ENCODE results near the gene MED27.

The MED27 gene

DNA sequence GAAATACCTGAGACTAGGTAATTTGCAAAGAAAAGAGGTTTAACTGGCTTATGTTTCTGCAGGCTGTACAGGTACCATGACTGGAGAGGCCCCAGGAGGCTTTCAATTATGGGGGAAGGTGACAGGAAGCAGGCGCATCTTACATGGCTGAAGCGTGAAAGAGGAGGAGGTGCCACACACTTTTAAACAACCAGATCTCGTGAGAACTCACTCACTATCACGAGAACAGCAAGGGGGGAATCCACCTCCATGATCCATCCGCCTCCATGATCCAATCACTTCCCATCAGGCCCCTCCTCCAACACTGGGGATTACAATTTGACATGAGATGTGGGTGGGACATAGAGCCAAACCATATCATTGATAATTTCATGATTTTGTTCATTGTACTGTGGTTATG lies 2.5 kb upstream of the MED27 start:
- no peak for TF ChIP-seq Cebpa-rat (IDR thresholded peaks at IDR 0.05)
- H3K4me1 ChIP-seq, result peaks cover 18 to 25% (median 23%) of the 10 kb centered on the region in 10 experiments
- H3K36me3 ChIP-seq, result peaks cover 0 to 10% (median 4%) of the 10 kb centered on the region in 11 experiments; a peak in 17 of 22 replicates

DNA sequence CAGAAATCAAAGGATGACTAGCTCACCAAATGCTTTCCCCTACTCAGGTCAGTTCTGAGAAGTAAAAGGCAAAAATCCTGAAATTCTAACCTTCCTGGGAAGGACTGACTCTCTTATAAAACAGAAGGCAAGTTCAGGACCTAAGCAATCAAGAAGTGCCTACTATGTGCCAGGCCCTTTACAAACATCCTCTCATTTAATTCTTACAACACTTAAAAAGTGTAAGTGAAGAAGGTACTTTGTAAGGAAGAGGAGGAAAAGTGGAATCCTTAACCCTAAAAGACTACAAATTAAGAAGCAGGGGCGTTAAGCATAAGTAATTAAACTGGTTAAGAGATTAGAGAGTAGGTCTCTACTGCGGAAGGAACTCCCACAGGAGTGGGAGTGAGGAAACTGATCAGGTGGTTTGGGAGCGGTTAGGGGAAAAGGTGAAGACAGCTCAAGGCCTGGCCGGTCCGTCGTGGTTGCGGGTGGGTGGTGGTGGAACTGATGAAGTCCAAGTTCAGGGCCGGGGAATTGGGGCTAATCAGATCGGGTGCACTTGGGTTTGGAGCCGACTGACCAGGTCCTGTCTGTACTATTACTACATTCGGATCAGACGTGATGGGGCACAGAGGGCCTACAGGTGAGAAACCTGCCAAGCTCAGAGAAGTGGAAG lies 839 bp downstream of the MED27 start:
- Histone ChIP-seq H3K4me1 (peaks cover 25 to 41% (median 32%) of the 10 kb centered on the region in 10 experiments), H3K9me3 (replicated peaks in 1 of 11) (no peaks in the 10 kb centered on the region), H3K27ac (peak overlapping the region; percentile 62 to 83 (median 80)), H3K4me3 (peak overlapping the region; percentile 78 to 93 (median 90)), H3K9ac (peak overlapping the region; percentile 76 to 91 (median 88)), H3K36me3 (peaks cover 27 to 42% (median 37%) of the 10 kb centered on the region in 11 experiments), H3K27me3 (no peaks in the 10 kb centered on the region), H3K4me2 (peak overlapping the region; percentile 92 to 98 (median 95)), H4K20me1 (peaks cover 0 to 49% (median 16%) of the 10 kb centered on the region in 11 experiments; a peak in 17 of 22 replicates)
- no peak for TF ChIP-seq Cebpa-rat (IDR thresholded peaks at IDR 0.05)

More for the DNA sequence above, 2.5 kb upstream of the MED27 start:
- Histone ChIP-seq H3K27ac (no peak overlapping the region), H3K4me3 (no peak overlapping the region), H3K9ac (no peak overlapping the region), H4K20me1 (peaks cover 0 to 16% (median 0%) of the 10 kb centered on the region in 11 experiments; a peak in 4 of 22 replicates), H3K9me3 (replicated peaks in 1 of 11) (no peaks in the 10 kb centered on the region), H3K27me3 (no peaks in the 10 kb centered on the region), H3K4me2 (no peak overlapping the region)

DNA sequence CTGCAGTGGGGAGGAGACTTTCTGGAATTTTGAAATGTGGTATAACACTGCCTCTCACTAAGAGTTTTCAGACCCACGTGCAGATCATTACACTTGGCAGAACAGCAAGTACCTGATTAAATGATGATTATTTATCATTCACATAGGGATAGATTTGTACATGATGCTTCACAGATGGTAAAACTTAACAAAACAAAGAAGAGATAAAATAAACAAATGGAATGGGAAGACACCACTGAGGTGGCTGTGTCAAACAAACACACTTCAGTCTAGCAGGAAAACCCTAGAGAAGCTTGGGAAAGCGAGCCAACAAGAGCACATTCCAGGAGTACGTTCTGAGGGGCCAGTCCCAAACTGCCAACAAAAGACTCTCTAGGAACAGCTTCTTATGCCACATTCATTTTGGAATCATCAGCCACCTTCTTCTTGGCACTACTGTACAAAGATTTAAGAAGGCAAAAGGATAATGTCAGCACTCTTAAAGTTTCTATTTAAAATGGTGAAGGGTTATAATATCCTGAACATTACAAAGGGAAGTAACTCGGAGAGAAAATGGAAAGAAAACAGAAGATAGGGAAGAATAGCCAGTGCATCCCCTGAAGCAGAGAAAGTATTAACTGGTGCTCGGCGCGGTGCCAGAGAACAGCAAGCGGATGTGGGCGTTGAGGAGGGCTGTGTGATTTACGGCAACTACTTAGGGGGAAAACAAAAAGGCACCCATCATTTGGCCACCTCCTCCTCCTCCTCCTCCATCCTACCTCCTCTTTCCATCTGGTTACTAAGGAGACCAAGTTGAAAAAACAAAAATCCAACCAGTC lies 1.6 kb downstream of the MED27 start:
- Histone ChIP-seq H3K4me2 (peak overlapping the region; percentile 92 to 98 (median 95)), H3K4me1 (peaks cover 25 to 41% (median 32%) of the 10 kb centered on the region in 10 experiments), H3K27me3 (no peaks in the 10 kb centered on the region), H3K27ac (no peak overlapping the region), H3K9me3 (replicated peaks in 1 of 11) (no peaks in the 10 kb centered on the region), H3K4me3 (peak overlapping the region; percentile 78 to 93 (median 90); a peak in 19 of 20 replicates), H3K9ac (peak overlapping the region in 10 of 11 experiments; percentile 76 to 91 (median 88); a peak in 16 of 22 replicates), H3K36me3 (peaks cover 34 to 49% (median 45%) of the 10 kb centered on the region in 11 experiments), H4K20me1 (peaks cover 0 to 56% (median 23%) of the 10 kb centered on the region in 11 experiments; a peak in 18 of 22 replicates)
- no peak for TF ChIP-seq Cebpa-rat (IDR thresholded peaks at IDR 0.05)

GRCh38 chr9:132075853-132076252 lies 3.8 kb downstream of the MED27 start:
- Histone ChIP-seq H3K4me3 (no peak overlapping the region), H4K20me1 (peaks cover 0 to 79% (median 46%) of the 10 kb centered on the region in 11 experiments; a peak in 19 of 22 replicates), H3K9ac (no peak overlapping the region), H3K36me3 (peaks cover 52 to 70% (median 65%) of the 10 kb centered on the region in 11 experiments), H3K4me1 (peaks cover 25 to 41% (median 32%) of the 10 kb centered on the region in 10 experiments), H3K27ac (no peak overlapping the region), H3K9me3 (replicated peaks in 1 of 11) (no peaks in the 10 kb centered on the region), H3K27me3 (no peaks in the 10 kb centered on the region), H3K4me2 (peak overlapping the region in 1 of 11 experiments; percentile 2; a peak in 1 of 22 replicates)
- TF ChIP-seq Cebpa-rat (IDR thresholded peaks at IDR 0.05), result no peak

GRCh38 chr9:132074736-132075135 lies 4.9 kb downstream of the MED27 start:
- H3K4me1 ChIP-seq, result peaks cover 26 to 36% (median 30%) of the 10 kb centered on the region in 10 experiments
- H3K27me3 ChIP-seq, result no peaks in the 10 kb centered on the region
- H3K27ac ChIP-seq, result no peak overlapping the region
- H3K9me3 ChIP-seq (replicated peaks in 1 of 11), result no peaks in the 10 kb centered on the region
- H3K36me3 ChIP-seq, result peaks cover 52 to 77% (median 71%) of the 10 kb centered on the region in 11 experiments
- no peak overlapping the region for H3K4me3 ChIP-seq
- TF ChIP-seq Cebpa-rat (IDR thresholded peaks at IDR 0.05), result no peak
- H3K9ac ChIP-seq, result no peak overlapping the region
- peaks cover 0 to 90% (median 56%) of the 10 kb centered on the region in 11 experiments; a peak in 19 of 22 replicates for H4K20me1 ChIP-seq
- H3K4me2 ChIP-seq, result no peak overlapping the region

- H3K9ac ChIP-seq, result no peak overlapping the region
- no peaks in the 10 kb centered on the region for H3K9me3 ChIP-seq (replicated peaks in 1 of 11)
- H3K4me1 ChIP-seq, result peaks cover 9 to 23% (median 17%) of the 10 kb centered on the region in 10 experiments; a peak in 18 of 20 replicates
- no peak for TF ChIP-seq Cebpa-rat (IDR thresholded peaks at IDR 0.05)
- H4K20me1 ChIP-seq, result peaks cover 5 to 100% (median 83%) of the 10 kb centered on the region in 11 experiments; a peak in 20 of 22 replicates
- no peak overlapping the region for H3K4me3 ChIP-seq
- peaks cover 73 to 98% (median 89%) of the 10 kb centered on the region in 11 experiments for H3K36me3 ChIP-seq
- H3K27ac ChIP-seq, result no peak overlapping the region
- no peaks in the 10 kb centered on the region for H3K27me3 ChIP-seq
- H3K4me2 ChIP-seq, result no peak overlapping the region
Observed at GRCh38 chr9:132071847-132072507, 7.7 kb downstream of the MED27 start.

- Histone ChIP-seq H3K27ac (no peak overlapping the region), H3K36me3 (peaks cover 68 to 98% (median 82%) of the 10 kb centered on the region in 11 experiments), H3K27me3 (no peaks in the 10 kb centered on the region), H3K4me3 (no peak overlapping the region), H3K9ac (0 out of 22 replicates have a peak overlapping the region, but pooled peaks of 1 of the 11 experiments have one; percentile 10), H3K4me2 (no peak overlapping the region), H3K4me1 (peaks cover 0 to 19% (median 9%) of the 10 kb centered on the region in 10 experiments; a peak in 9 of 20 replicates), H4K20me1 (peaks cover 5 to 100% (median 92%) of the 10 kb centered on the region in 11 experiments; a peak in 20 of 22 replicates), H3K9me3 (replicated peaks in 1 of 11) (no peaks in the 10 kb centered on the region)
- no peak for TF ChIP-seq Cebpa-rat (IDR thresholded peaks at IDR 0.05)
Observed at GRCh38 chr9:132069046-132069898, 10.4 kb downstream of the MED27 start.

DNA sequence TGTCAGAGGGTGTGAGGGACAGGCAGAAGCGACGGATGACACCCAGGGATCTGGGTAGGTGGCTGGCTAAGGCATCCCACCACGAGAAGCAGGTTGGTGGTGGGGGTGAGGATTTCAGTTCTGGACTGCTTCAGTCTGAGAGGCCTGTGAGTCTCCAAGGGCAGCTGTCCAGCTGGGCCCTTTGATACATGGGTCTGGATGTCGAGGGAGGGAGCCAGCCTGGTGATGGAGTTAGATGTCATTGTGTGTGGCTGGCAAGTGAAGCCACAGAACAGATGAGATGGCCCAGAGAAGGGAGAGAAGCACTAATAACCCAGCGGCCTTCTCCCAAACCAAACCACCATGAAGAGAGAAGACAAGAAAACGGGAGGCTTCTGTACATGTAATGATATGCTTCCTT lies 11.1 kb downstream of the MED27 start:
- H3K9ac ChIP-seq, result no peak overlapping the region
- H3K4me1 ChIP-seq, result peaks cover 1 to 21% (median 10%) of the 10 kb centered on the region in 10 experiments; a peak in 13 of 20 replicates
- H3K4me2 ChIP-seq, result no peak overlapping the region
- no peak for TF ChIP-seq Cebpa-rat (IDR thresholded peaks at IDR 0.05)
- H3K36me3 ChIP-seq, result peaks cover 62 to 95% (median 79%) of the 10 kb centered on the region in 11 experiments
- no peak overlapping the region for H3K27ac ChIP-seq
- H3K4me3 ChIP-seq, result no peak overlapping the region
- no peaks in the 10 kb centered on the region for H3K9me3 ChIP-seq (replicated peaks in 1 of 11)
- H4K20me1 ChIP-seq, result peaks cover 7 to 100% (median 96%) of the 10 kb centered on the region in 11 experiments; a peak in 20 of 22 replicates
- no peaks in the 10 kb centered on the region for H3K27me3 ChIP-seq

Measured in BLaER1 treated with 17β-estradiol and CSF1 and Interleukin-3, amounts not matched to agents 10 nM and 100 nM (cell line).